Measurements from ENCODE around the gene FTO. TPM values are rescaled to one million over a fixed set of nuclear protein-coding genes. Genes with fewer than 3 reads are reported as not detected.

The FTO gene
- total and polyA plus RNA-seq, 2 of the 8 experiments (the other 6 are each of a cell fraction or from before 2014, with no cell fraction given) = 34.5 to 59.8 TPM

GRCh38 chr16:53721017-53721416 lies 17.1 kb downstream of the FTO start:
- peaks cover 0 to 39% of the 10 kb centered on the region in 2 experiments; a peak in 2 of 4 replicates for H3K79me2 ChIP-seq (ENCODE audit: control insufficient read depth in 1 of 2, insufficient read depth in 2 of 2, low read length in 2 of 2)
- H3K4me1 ChIP-seq (replicated peaks in 1 of 4; ENCODE audit: control insufficient read depth in 3 of 4, insufficient read depth in 4 of 4, low read length in 3 of 4) = no peaks in the 10 kb centered on the region; a peak in 1 of 7 replicates
- no peak overlapping the region for H2AK5ac ChIP-seq (ENCODE audit: low read depth, low read length)
- H3K18ac ChIP-seq (ENCODE audit: extremely low read depth, low read length) = no peak overlapping the region
- FAIRE-seq (no peak), DNase-seq (ENCODE audit: low read depth in 1 of 2, low spot score in 2 of 2) (no peak)
- H3K56ac ChIP-seq (replicated peaks; ENCODE audit: insufficient read length, low read depth, low read length) = no peak overlapping the region
- no peak overlapping the region for H3K14ac ChIP-seq (ENCODE audit: insufficient read length)
- H2BK15ac ChIP-seq (ENCODE audit: low read length) = no peak overlapping the region
- H3K4me2 ChIP-seq (ENCODE audit: insufficient read depth in 1 of 2, low read depth in 2 of 2, low read length in 2 of 2) = no peak overlapping the region
- ChIA-PET POLR2A (ENCODE audit: partially characterized antibody) (no interaction called here), CTCF (ENCODE audit: partially characterized antibody) (interaction anchor here (7.8 kb wide), 1 partner anchor 22 kb away, joined by 39 read pairs; no protein-coding TSS in a partner anchor)
- peaks cover 0 to 1% of the 10 kb centered on the region in 2 experiments for H4K20me1 ChIP-seq (replicated peaks in 1 of 2; ENCODE audit: control insufficient read depth in 1 of 2, insufficient read depth in 2 of 2, low read length in 2 of 2)
- no peaks in the 10 kb centered on the region for H3K27me3 ChIP-seq (replicated peaks in 1 of 4; ENCODE audit: control insufficient read depth in 3 of 4, extremely low read depth in 1 of 4, insufficient read depth in 3 of 4, low read length in 3 of 4)
- no peak overlapping the region for H3K23ac ChIP-seq (ENCODE audit: insufficient read length)
- H3K4ac ChIP-seq (replicated peaks; ENCODE audit: insufficient read length, low read depth, low read length) = no peak overlapping the region
- H2BK20ac ChIP-seq (ENCODE audit: low read length) = no peak overlapping the region
- no peak overlapping the region for H2BK12ac ChIP-seq (ENCODE audit: low read depth, low read length)
- H3K27ac ChIP-seq (ENCODE audit: low read depth, low read length) = no peak overlapping the region
- no peak overlapping the region for H2BK120ac ChIP-seq (replicated peaks; ENCODE audit: low read depth, low read length)
- H3K9me3 ChIP-seq (ENCODE audit: insufficient read depth in 2 of 2, low read depth in 1 of 2, low read length in 1 of 2) = no peaks in the 10 kb centered on the region
- H2AFZ ChIP-seq (ENCODE audit: low read length) = no peak overlapping the region
- no peak overlapping the region for H2BK5ac ChIP-seq (ENCODE audit: low read depth, low read length)
- no peak overlapping the region for H4K91ac ChIP-seq (replicated peaks; ENCODE audit: insufficient read length, low read length)
- H4K8ac ChIP-seq (ENCODE audit: extremely low read depth, insufficient read depth, low read length) = no peak overlapping the region
- no peaks in the 10 kb centered on the region for H3K23me2 ChIP-seq (ENCODE audit: low read depth, low read length)
- H3K36me3 ChIP-seq (ENCODE audit: control insufficient read depth in 2 of 4, insufficient read depth in 4 of 4, low read length in 3 of 4) = no peaks in the 10 kb centered on the region
- WGBS, 2 experiments (ENCODE audit: extremely low coverage in 1 of 2, insufficient coverage in 1 of 2, insufficient read length in 1 of 2, insufficient replicate concordance in 2 of 2, low coverage in 1 of 2, low lambda C conversion rate in 2 of 2, missing lambda C conversion rate in 1 of 2) = 87% methylated on average over 5 of the region's 5 CpGs; no CpG with 5 or more reads in 1 of the 2 experiments
- H3K4me3 ChIP-seq (ENCODE audit: extremely low read depth in 1 of 4, insufficient read depth in 2 of 4, low read depth in 3 of 4, low read length in 4 of 4) = no peak overlapping the region
- H3K9ac ChIP-seq (replicated peaks in 1 of 4; ENCODE audit: extremely low read depth in 1 of 4, low read depth in 3 of 4, low read length in 3 of 4) = no peak overlapping the region
- H4K5ac ChIP-seq (ENCODE audit: insufficient read length, low read depth, low read length) = no peak overlapping the region
- H3K79me1 ChIP-seq (ENCODE audit: low read depth, low read length) = no peaks in the 10 kb centered on the region
- TF ChIP-seq BCL11A (IDR thresholded peaks at IDR 0.05; ENCODE audit: low read depth in 2 of 2, low read length in 2 of 2) (no peak), BRCA1 (IDR thresholded peaks at IDR 0.05; ENCODE audit: low read depth, low read length) (no peak), CHD1 (IDR thresholded peaks at IDR 0.05; ENCODE audit: low read depth, low read length) (no peak), TCF12 (IDR thresholded peaks at IDR 0.05; ENCODE audit: low read depth, low read length) (no peak), NRF1 (IDR thresholded peaks at IDR 0.05; ENCODE audit: low read depth, low read length) (no peak), TBP (IDR thresholded peaks at IDR 0.05; ENCODE audit: low read depth, low read length) (no peak), MAX (IDR thresholded peaks at IDR 0.05) (no peak), SUZ12 (IDR thresholded peaks at IDR 0.05; ENCODE audit: low read length) (no peak), EZH2 (IDR thresholded peaks at IDR 0.05; ENCODE audit: low read depth, low read length, severe bottlenecking) (no peak), SP4 (IDR thresholded peaks at IDR 0.05; ENCODE audit: low read length) (no peak), RAD21 (IDR thresholded peaks at IDR 0.05 in 1 of 2, conservative IDR thresholded peaks at IDR 0.05 in 1 of 2; ENCODE audit: low read depth in 2 of 2, low read length in 2 of 2) (no peak), POLR2A (IDR thresholded peaks at IDR 0.05; ENCODE audit: control extremely low read depth in 1 of 2, low read depth in 2 of 2, low read length in 2 of 2) (no peak)

All from H1 (cell line).